GM12865 (cell line): ENCODE data around the gene OMA1.

ENCODE experiments used
- DNase-seq: peaks from one replicate; pipeline ENCODE4 v3.0.0; 2010; ENCODE audit warnings: low read depth
- H3K4me3 ChIP-seq: 2 replicates; pipeline ENCODE4 v1.5.1; 2011; ENCODE audit warnings: mild to moderate bottlenecking, low read depth, low read length, control low read depth
- TF ChIP-seq, protein P1 (sequence below): IDR thresholded peaks from 2 replicates; pipeline ENCODE4 v1.5.1; 2011; ENCODE audit warnings: low read length, control low read depth, low read depth, inconsistent platforms; ENCODE audit not compliant: insufficient read depth; ENCODE audit errors: missing control alignments

Gene OMA1

DNA sequence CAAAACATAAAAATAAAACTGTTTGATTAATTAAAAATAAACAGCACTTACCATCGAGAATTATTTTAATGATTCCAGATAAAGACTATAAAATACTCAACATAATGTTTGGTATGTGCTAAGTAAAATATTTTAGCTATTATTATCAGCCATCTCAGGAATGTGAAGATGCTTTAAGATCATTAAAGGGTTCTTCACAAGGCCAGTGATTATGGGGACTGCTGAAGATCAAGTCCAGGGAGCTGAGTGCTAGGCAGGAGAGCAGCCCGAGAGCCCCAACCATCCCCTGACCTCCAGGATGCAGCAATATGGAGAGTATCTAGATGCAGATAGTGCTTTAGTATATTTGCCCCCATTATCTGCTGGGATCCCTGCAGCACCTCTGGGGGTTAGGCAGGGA is 35.1 kb upstream of the OMA1 start:
- TF ChIP-seq, protein P1, sequence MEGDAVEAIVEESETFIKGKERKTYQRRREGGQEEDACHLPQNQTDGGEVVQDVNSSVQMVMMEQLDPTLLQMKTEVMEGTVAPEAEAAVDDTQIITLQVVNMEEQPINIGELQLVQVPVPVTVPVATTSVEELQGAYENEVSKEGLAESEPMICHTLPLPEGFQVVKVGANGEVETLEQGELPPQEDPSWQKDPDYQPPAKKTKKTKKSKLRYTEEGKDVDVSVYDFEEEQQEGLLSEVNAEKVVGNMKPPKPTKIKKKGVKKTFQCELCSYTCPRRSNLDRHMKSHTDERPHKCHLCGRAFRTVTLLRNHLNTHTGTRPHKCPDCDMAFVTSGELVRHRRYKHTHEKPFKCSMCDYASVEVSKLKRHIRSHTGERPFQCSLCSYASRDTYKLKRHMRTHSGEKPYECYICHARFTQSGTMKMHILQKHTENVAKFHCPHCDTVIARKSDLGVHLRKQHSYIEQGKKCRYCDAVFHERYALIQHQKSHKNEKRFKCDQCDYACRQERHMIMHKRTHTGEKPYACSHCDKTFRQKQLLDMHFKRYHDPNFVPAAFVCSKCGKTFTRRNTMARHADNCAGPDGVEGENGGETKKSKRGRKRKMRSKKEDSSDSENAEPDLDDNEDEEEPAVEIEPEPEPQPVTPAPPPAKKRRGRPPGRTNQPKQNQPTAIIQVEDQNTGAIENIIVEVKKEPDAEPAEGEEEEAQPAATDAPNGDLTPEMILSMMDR: no peak
- no peak overlapping the region for H3K4me3 ChIP-seq
- DNase-seq: no peak

DNA sequence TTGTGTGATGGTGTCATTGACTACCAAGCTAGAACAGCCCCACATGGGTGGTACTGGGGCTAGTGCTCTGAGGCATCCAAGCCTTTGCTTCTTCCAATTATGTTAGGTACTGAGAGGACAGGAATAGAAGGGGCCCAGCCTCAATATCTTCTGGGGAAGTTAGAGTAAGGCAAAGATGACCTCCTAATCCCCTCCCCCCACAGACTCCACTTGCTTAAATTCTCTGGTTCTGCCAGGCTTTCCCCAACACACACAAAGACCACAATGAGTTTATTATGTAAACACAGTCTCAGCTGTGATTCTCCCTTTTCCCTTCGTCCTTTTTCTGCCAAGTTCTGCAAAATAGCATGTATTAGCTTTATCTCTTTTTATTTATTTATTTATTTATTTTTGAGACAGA is 33.7 kb upstream of the OMA1 start:
- TF ChIP-seq, protein P1: no peak
- DNase-seq: no peak
- H3K4me3 ChIP-seq: no peak overlapping the region

DNA sequence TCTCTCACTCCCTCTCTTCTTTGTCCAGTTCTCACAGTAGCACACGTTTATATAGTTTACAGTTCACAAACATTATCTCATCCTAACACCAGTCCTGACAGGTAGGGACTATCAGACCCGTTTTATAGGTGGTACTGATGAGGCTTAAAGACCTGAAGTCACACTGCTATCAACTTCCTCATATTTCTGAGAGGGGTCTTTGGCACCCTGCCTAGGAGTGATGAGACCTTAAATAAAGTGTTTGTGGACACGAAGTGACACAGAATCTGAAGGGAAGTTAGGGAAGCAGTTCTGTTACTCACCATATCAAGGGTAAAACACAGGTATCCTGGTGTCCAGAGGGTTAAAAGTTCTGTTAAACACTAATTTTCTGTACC is 31.1 kb upstream of the OMA1 start:
- no peak for DNase-seq
- H3K4me3 ChIP-seq: no peak overlapping the region
- TF ChIP-seq, protein P1: no peak

DNA sequence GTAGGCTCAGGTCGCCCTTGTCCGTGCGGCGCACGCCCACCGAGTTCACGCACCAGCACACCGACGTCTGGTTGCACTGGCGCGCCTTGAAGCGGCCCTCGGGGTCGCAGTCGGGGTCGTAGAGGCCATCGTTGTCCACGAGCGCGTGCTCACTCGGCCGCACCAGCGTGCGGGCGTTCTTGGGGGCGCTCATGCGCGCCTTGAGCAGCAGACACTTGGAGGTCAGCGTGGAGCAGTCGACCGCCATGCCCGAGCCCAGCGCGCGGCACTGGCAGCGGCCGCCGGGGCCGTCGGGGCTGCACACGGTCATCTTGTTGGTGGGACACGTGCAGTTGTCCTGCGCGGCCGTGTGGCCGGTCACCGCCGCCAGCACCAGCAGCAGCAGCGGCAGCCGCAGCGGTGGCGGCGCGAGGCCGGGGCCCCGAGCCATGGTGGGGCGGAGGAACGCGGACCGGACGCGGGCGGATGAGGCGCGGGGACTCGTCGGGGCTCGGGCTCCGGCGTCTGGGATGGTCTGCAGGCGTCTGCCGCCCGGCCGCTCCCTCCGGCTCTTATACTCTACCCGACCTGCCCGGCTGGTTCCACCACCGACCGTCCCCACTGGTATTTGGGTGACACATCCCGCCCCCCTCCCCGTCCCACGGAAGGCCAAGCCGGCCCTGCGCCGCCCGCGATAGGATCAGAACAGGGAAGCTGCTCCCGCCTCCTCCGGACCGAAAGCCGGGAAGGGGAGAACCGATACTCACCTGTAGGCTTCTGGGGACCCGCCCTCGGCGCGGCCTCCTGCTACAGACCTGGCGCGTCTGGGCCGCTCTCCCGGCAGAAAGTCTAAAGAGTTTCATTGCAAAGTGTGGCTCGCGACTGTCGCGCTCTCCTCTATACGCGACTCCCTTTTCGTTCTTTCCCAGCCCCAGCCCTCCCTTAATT is 30.5 kb upstream of the OMA1 start, which contains the start of gene TACSTD2:
Gene TACSTD2, minus strand, starts transcription at position 526 of the 927 bp plus-strand sequence. Its CDS starts 96 bp downstream, at position 430.
- no peak within 1 kb of the TSS for H3K4me3 ChIP-seq
- TF ChIP-seq, protein P1: no peak
- DNase-seq: no peak

DNA sequence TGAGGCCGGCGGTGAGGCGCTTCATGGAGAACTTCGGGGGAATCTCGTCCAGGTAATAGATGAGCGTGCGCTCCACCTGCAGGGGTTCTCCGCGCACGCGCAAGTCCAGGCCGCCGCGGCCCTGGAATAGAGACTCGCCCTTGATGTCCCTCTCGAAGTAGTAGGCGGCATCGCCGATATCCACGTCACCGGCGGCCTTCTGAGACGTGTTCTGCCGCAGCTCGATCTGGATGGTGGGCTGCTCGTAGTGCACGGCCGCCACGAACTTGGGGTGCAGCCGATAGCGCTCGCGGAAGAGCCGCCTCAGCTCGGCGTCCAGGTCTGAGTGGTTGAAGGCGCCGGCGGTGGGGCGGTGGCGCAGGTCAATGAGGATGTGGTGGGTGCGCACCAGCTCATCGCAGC is 29.8 kb upstream of the OMA1 start:
- TF ChIP-seq, protein P1: no peak
- no peak overlapping the region for H3K4me3 ChIP-seq
- no peak for DNase-seq

DNA sequence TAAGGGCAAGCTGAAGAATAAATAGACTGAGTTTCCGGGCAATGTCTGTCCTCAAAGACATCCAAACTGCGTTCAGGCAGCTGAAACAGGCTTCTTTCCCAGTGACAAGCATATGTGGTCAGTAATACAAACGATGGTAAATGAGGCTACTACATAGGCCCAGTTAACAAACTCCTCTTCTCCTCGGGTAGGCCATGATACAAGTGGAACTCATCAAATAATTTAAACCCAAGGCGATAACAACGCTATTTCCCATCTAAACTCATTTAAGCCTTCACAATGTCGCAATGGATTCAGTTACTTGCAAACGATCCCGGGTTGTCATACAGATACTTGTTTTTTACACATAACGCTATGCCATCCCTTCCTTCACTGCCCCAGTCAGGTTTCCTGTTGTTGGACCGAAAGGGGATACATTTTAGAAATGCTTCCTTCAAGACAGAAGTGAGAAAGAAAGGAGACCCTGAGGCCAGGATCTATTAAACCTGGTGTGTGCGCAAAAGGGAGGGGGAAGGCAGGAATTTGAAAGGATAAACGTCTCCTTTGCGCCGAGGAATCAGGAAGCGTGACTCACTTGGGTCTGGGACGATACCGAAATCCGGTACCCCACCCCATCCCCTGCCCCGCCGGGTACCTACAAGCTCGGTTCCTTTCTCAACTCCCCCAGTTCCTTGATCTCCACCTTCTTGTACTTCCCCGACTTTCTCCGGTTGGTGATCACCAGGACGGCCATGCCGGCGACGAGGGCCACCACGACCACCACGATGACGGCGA is 29.2 kb upstream of the OMA1 start:
- no peak overlapping the region for H3K4me3 ChIP-seq
- no peak for DNase-seq
- TF ChIP-seq, protein P1: no peak
